Measurements from ENCODE around the gene RNF40.

The RNF40 gene

GRCh38 chr16:30741461-30741914 is 20.6 kb upstream of the RNF40 start:
- DNase-seq: no peak

- no peak for DNase-seq
Measured at GRCh38 chr16:30743716-30744115, 18.4 kb upstream of the RNF40 start.

- DNase-seq: no peak
Measured at GRCh38 chr16:30744183-30744582, 17.9 kb upstream of the RNF40 start.

- DNase-seq: no peak
Measured at GRCh38 chr16:30745082-30745481, 17.0 kb upstream of the RNF40 start.

GRCh38 chr16:30746638-30747175 is 15.4 kb upstream of the RNF40 start:
- DNase-seq: no peak

- DNase-seq: no peak
Measured at GRCh38 chr16:30747331-30747730, 14.8 kb upstream of the RNF40 start.

GRCh38 chr16:30747799-30748633 is 14.1 kb upstream of the RNF40 start, which contains the start of gene PHKG2:
TSS of gene PHKG2 (plus strand) at chr16:30748425. CDS start at chr16:30748821, 396 bp downstream.
- DNase-seq: peak; percentile 98

GRCh38 chr16:30748634-30749445 is 13.3 kb upstream of the RNF40 start:
- no peak for DNase-seq

- no peak for DNase-seq
Measured at GRCh38 chr16:30750201-30750600, 11.9 kb upstream of the RNF40 start.

- DNase-seq: no peak
Measured at GRCh38 chr16:30750876-30751465, 11.2 kb upstream of the RNF40 start.

- DNase-seq: no peak
Measured at GRCh38 chr16:30753596-30753995, 8.5 kb upstream of the RNF40 start.

GRCh38 chr16:30755955-30756780 is 6.0 kb upstream of the RNF40 start:
- no peak for DNase-seq

GRCh38 chr16:30756781-30757100 is 5.4 kb upstream of the RNF40 start:
- no peak for DNase-seq

- DNase-seq: no peak
Measured at GRCh38 chr16:30757316-30757715, 4.8 kb upstream of the RNF40 start.

GRCh38 chr16:30758988-30759491 is 3.1 kb upstream of the RNF40 start:
- no peak for DNase-seq

- no peak for DNase-seq
Measured at GRCh38 chr16:30760001-30760559, 2.0 kb upstream of the RNF40 start.

GRCh38 chr16:30760577-30761426 is 1.3 kb upstream of the RNF40 start:
- no peak for DNase-seq

- DNase-seq: peak; percentile 42
Measured at GRCh38 chr16:30761427-30761927, 645 bp upstream of the RNF40 start.

GRCh38 chr16:30762991-30763725 is 1.0 kb downstream of the RNF40 start:
- DNase-seq: no peak

GRCh38 chr16:30764086-30764485 is 2.0 kb downstream of the RNF40 start:
- no peak for DNase-seq
